Breast epithelium (tissue), 3 donors: ENCODE data around the gene NRAS.

Source experiments
- CTCF ChIP-seq, 3 donors: fragments of 450-650 bp; IDR thresholded peaks; one replicate each; pipeline ENCODE4 v1.5.1; 2016 to 2017; ENCODE audit warnings: antibody characterized with exemption in 3 of 3, mild to moderate bottlenecking in 3 of 3, moderate library complexity in 3 of 3
- POLR2A ChIP-seq: fragments of 450-650 bp; IDR thresholded peaks from one replicate; pipeline ENCODE4 v1.6.1; 2016; ENCODE audit warnings: antibody characterized with exemption, mild to moderate bottlenecking, moderate library complexity
- POLR2AphosphoS5 ChIP-seq, 3 donors: sonication (generic); formaldehyde crosslinking; IDR thresholded peaks; one replicate each; pipeline ENCODE4 v1.6.1; 2017; ENCODE audit warnings: antibody characterized with exemption in 3 of 3

GRCh38 chr1:114671011-114671938, 45.3 kb downstream of the NRAS start:
- peak in 1 of 3 donors; percentile 23 for TF ChIP-seq CTCF (IDR thresholded peaks at IDR 0.05)
- TF ChIP-seq POLR2A, result no peak
- no peak for TF ChIP-seq POLR2AphosphoS5 (IDR thresholded peaks at IDR 0.05)
